Measurements from ENCODE around the gene TMPO.

The TMPO gene

DNA sequence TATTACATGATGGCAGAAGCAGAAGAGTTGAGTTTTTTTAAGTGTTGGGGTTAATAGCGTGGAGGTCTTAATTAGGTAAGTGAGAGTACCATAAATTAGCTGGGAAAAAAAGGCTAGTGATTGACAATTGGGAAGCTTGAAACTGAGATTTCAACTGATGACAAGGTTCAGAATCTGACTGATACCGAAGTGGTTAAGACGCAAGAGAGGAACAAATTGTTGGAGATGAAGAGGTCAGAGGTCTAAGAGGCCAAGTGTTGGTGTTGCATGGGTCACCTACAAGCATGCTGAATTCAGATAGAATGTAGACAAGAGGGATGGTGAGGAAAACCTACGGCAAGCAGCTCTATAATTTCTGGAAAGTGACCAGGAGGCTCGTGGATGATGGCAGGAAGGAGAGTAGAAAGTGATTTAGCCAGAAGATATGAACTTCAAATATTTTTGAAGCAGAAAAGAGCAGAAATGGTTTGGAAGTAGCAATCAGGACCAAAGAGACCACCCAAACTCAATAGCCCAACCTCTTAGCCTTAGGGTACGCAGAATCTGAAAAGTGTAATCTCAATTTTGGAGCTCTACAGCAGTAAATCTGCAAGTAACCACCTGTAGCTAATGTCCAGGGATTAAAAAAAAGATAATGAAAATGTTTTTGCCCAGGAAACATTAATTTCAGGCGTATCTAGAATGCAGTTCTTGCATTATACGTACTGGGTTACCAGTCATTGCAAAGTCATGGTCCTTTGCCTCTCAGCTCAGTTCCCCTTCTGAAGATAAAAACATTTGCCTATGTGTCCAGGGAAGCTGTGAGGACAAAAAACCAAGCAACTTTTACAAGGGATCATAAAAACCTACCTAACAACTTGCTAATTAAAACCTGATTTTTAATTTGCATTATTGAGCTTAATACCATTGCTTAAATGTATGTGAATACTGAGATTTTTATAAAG lies 1.7 kb upstream of the TMPO start:
- H3K4me3 ChIP-seq (ENCODE audit: low read depth, low read length) = no peak overlapping the region
- no peak for DNase-seq (ENCODE audit: low read depth, low spot score)
- in situ Hi-C loops (cut with HindIII; ENCODE audit: low sequenced_read_pairs) = no loop called here
- TF ChIP-seq CTCF (IDR thresholded peaks at IDR 0.05; ENCODE audit: low read depth, low read length) = no peak

DNA sequence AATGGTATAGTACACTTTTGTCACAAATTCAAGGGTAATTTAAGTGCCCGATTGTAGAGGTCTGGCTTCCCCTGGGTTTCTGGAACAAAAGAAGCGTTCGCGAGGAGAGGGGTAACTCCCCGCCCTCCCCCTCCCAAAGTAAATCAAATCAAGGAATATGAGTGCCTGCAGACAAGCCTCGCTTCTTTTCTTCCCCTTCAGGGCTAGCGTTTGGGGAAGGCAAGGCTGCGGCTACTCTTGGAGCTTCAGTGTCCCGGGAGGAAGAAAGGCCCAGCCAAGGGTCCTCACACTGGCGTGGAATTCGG lies 456 bp upstream of the TMPO start:
- H3K4me3 ChIP-seq (ENCODE audit: low read depth, low read length) = peak overlapping the region; percentile 93
- TF ChIP-seq CTCF (IDR thresholded peaks at IDR 0.05; ENCODE audit: low read depth, low read length) = no peak
- DNase-seq (ENCODE audit: low read depth, low spot score) = no peak
- in situ Hi-C loops (cut with HindIII; ENCODE audit: low sequenced_read_pairs) = no loop called here

DNA sequence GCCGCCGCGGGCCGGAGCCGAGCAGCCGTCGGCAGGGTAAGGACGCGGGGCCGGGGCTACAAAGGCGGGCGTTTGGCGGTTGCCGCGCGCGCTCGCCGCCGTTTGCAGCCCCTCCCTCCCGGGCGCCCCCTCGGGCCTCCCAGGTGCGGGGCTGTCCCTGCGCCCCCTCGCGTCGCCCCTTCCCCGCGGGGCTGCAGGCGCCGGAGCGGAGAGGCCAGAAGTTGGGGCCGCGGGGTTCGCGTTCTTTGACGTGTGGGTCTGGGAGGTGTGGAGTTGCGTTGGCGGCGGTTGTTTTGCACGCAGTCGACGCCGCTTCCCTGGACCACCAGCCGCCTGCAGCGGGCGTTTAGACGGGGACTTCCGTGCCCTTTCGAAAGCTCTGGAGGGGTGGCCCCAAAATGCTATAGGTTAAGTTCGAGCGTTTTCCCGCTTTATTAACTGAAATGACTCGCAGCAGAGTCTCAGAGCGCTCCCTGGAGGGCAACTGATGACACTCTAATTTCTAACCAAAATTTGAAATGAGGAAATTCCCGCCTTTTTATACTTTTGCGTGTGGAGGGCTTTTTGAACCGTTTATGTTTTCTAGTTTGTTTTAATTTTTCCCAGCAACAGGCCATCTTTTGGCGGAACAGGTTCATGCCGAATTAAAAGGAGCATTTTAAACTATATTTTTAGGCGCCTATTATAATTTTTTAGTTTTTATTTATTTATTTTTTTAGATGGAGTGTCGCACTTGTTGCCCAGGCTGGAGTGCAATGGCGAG lies 902 bp downstream of the TMPO start:
- peak; percentile 68 for TF ChIP-seq CTCF (IDR thresholded peaks at IDR 0.05; ENCODE audit: low read depth, low read length)
- in situ Hi-C loops (cut with HindIII; ENCODE audit: low sequenced_read_pairs) = no loop called here
- peak; percentile 85 for DNase-seq (ENCODE audit: low read depth, low spot score)
- peak overlapping the region; percentile 93 for H3K4me3 ChIP-seq (ENCODE audit: low read depth, low read length)

GRCh38 chr12:98519257-98519907 lies 4.0 kb downstream of the TMPO start:
- TF ChIP-seq CTCF (IDR thresholded peaks at IDR 0.05; ENCODE audit: low read depth, low read length) = no peak
- DNase-seq (ENCODE audit: low read depth, low spot score) = no peak
- in situ Hi-C loops (cut with HindIII; ENCODE audit: low sequenced_read_pairs) = no loop called here
- no peak overlapping the region for H3K4me3 ChIP-seq (ENCODE audit: low read depth, low read length)

GRCh38 chr12:98530068-98530467 lies 14.7 kb downstream of the TMPO start:
- TF ChIP-seq CTCF (IDR thresholded peaks at IDR 0.05; ENCODE audit: low read depth, low read length) = no peak
- H3K4me3 ChIP-seq (ENCODE audit: low read depth, low read length) = no peak overlapping the region
- DNase-seq (ENCODE audit: low read depth, low spot score) = no peak
- in situ Hi-C loops (cut with HindIII; ENCODE audit: low sequenced_read_pairs) = no loop called here

DNA sequence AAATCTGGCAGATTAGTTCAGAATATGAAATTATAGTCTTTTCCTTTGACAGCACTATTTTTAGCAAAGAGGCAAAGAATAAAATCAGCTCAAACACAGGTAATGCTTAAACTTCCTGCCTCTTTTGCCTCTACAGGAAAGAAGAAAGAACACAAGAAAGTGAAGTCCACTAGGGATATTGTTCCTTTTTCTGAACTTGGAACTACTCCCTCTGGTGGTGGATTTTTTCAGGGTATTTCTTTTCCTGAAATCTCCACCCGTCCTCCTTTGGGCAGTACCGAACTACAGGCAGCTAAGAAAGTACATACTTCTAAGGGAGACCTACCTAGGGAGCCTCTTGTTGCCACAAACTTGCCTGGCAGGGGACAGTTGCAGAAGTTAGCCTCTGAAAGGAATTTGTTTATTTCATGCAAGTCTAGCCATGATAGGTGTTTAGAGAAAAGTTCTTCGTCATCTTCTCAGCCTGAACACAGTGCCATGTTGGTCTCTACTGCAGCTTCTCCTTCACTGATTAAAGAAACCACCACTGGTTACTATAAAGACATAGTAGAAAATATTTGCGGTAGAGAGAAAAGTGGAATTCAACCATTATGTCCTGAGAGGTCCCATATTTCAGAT lies 17.4 kb downstream of the TMPO start:
- TF ChIP-seq CTCF (IDR thresholded peaks at IDR 0.05; ENCODE audit: low read depth, low read length) = peak; percentile 54
- peak; percentile 48 for DNase-seq (ENCODE audit: low read depth, low spot score)
- no peak overlapping the region for H3K4me3 ChIP-seq (ENCODE audit: low read depth, low read length)
- in situ Hi-C loops (cut with HindIII; ENCODE audit: low sequenced_read_pairs) = no loop called here

Data from astrocyte of the spinal cord (primary cell).